Mesendoderm (in vitro differentiated cells): Measurements from ENCODE around the gene LYST. TPM values are rescaled to one million over a fixed set of nuclear protein-coding genes. Genes with fewer than 3 reads are reported as not detected.
"Not testable (repeated sequence)": the region's sequence is repeated elsewhere in the genome, so short reads cannot be mapped to it uniquely, and the experiment has no call there.

ENCODE experiments used
- DNase-seq: peaks from one replicate; pipeline ENCODE4 v3.0.0; 2013
- H2AK5ac ChIP-seq: 2 replicates; pipeline ENCODE4 v1.6.1; 2013; ENCODE audit warnings: low read length, inconsistent platforms
- H2BK120ac ChIP-seq: 2 replicates; pipeline ENCODE4 v1.6.1; 2013; ENCODE audit warnings: low read depth, mild to moderate bottlenecking, low read length, moderate library complexity, mixed read lengths
- H2BK15ac ChIP-seq: replicated peaks from 2 replicates; pipeline ENCODE4 v1.6.1; 2013; ENCODE audit warnings: low read depth, mild to moderate bottlenecking, moderate library complexity
- H2BK5ac ChIP-seq: 2 replicates; pipeline ENCODE4 v1.6.1; 2013; ENCODE audit warnings: low read length, inconsistent platforms
- H3K18ac ChIP-seq: 2 replicates; pipeline ENCODE4 v1.6.1; 2013; ENCODE audit warnings: mild to moderate bottlenecking, low read length, mixed read lengths
- H3K23ac ChIP-seq: one replicate; pipeline ENCODE4 v1.6.1; 2013; ENCODE audit warnings: low read length
- H3K27ac ChIP-seq: 2 replicates; pipeline ENCODE4 v1.5.1; 2013; ENCODE audit warnings: low read depth, mild to moderate bottlenecking, inconsistent platforms, low read length, moderate library complexity
- H3K27me3 ChIP-seq: 2 replicates; pipeline ENCODE4 v1.6.1; 2013; ENCODE audit warnings: low read length, control low read depth, mild to moderate bottlenecking, inconsistent platforms; ENCODE audit not compliant: insufficient read depth, poor library complexity
- H3K36me3 ChIP-seq: 2 replicates; pipeline ENCODE4 v1.6.1; 2013; ENCODE audit warnings: low read length, inconsistent platforms; ENCODE audit not compliant: control insufficient read depth, insufficient read depth
- H3K4ac ChIP-seq: one replicate; pipeline ENCODE4 v1.6.1; 2013; ENCODE audit warnings: low read depth, mild to moderate bottlenecking, low read length, moderate library complexity
- H3K4me1 ChIP-seq: 2 replicates; pipeline ENCODE4 v1.6.1; 2013; ENCODE audit warnings: low read depth, low read length, inconsistent platforms; ENCODE audit not compliant: control insufficient read depth
- H3K4me2 ChIP-seq: 2 replicates; pipeline ENCODE4 v1.6.1; 2013; ENCODE audit warnings: low read length
- H3K4me3 ChIP-seq: 2 replicates; pipeline ENCODE4 v1.5.1; 2013; ENCODE audit warnings: mild to moderate bottlenecking, low read length
- H3K56ac ChIP-seq: one replicate; pipeline ENCODE4 v1.6.1; 2013; ENCODE audit warnings: low read length
- H3K79me1 ChIP-seq: 2 replicates; pipeline ENCODE4 v1.6.1; 2013; ENCODE audit warnings: low read length, inconsistent platforms
- H3K79me2 ChIP-seq: 2 replicates; pipeline ENCODE4 v1.6.1; 2013; ENCODE audit warnings: mild to moderate bottlenecking, low read length; ENCODE audit not compliant: control insufficient read depth, insufficient read depth
- H3K9ac ChIP-seq: 2 replicates; pipeline ENCODE4 v1.6.1; 2013; ENCODE audit warnings: low read length, inconsistent platforms
- H4K5ac ChIP-seq: one replicate; pipeline ENCODE4 v1.6.1; 2013; ENCODE audit warnings: low read length
- H4K8ac ChIP-seq: one replicate; pipeline ENCODE4 v1.6.1; 2013; ENCODE audit warnings: low read depth, mild to moderate bottlenecking, control low read depth, low read length, moderate library complexity
- WGBS: extraction: QIAGEN DNeasy Blood & Tissue Kit; methylation state at CpG from one replicate; pipeline ENCODE4 v1.1.7; 2013; ENCODE audit warnings: low lambda C conversion rate, missing lambda C conversion rate; ENCODE audit not compliant: insufficient coverage; ENCODE audit errors: extremely low coverage; 5-methylcytosine and 5-hydroxymethylcytosine counted together
- polyA plus RNA-seq, 2 experiments: library from polyadenylated mRNA; stranded (reverse); fragments of 200-250 nt; gene quantifications; one replicate each; pipeline ENCODE4 v1.2.3, GENCODE V29; 2013

The LYST gene
- polyA plus RNA-seq (2013, experiment 1 of 2) = 0.17 TPM
- 0.20 TPM for polyA plus RNA-seq (2013, experiment 2 of 2)

GRCh38 chr1:235866205-235866912, at the start of gene LYST:
TSS of gene LYST (minus strand) at chr1:235866906. CDS start at chr1:235830417, 36,489 bp downstream.
- Histone ChIP-seq H3K4me3 (peak within 1 kb of the TSS; percentile 89), H3K27me3 (peaks cover 2% of the 10 kb centered on the region), H2BK5ac (no peak within 1 kb of the TSS), H3K56ac (peak within 1 kb of the TSS; percentile 94), H3K4ac (no peak within 1 kb of the TSS), H3K79me1 (no peaks in the 10 kb centered on the region), H3K4me2 (peak within 1 kb of the TSS; percentile 72), H2BK120ac (no peak within 1 kb of the TSS), H3K36me3 (no peaks in the 10 kb centered on the region), H2AK5ac (no peak within 1 kb of the TSS), H4K8ac (no peak within 1 kb of the TSS), H3K9ac (peak within 1 kb of the TSS; percentile 88), H2BK15ac (no peak within 1 kb of the TSS), H3K79me2 (no peaks in the 10 kb centered on the region), H4K5ac (no peak within 1 kb of the TSS), H3K23ac (no peak within 1 kb of the TSS), H3K27ac (no peak within 1 kb of the TSS), H3K4me1 (no peaks in the 10 kb centered on the region), H3K18ac (peak within 1 kb of the TSS; percentile 41)
- peak; percentile 70 for DNase-seq
- no CpG with 5 or more reads among the region's 71 CpGs for WGBS

- not testable (repeated sequence) for H2BK15ac ChIP-seq, H4K5ac ChIP-seq, H3K4me3 ChIP-seq, H3K79me2 ChIP-seq, H2AK5ac ChIP-seq, H3K79me1 ChIP-seq, H2BK5ac ChIP-seq, H3K36me3 ChIP-seq, DNase-seq, H3K4ac ChIP-seq, H3K4me2 ChIP-seq, H2BK120ac ChIP-seq, H3K18ac ChIP-seq, H3K9ac ChIP-seq, H3K23ac ChIP-seq, H3K27me3 ChIP-seq, H3K56ac ChIP-seq, H3K4me1 ChIP-seq, H3K27ac ChIP-seq, H4K8ac ChIP-seq
- no CpG with 5 or more reads among the region's 4 CpGs for WGBS
Observed at GRCh38 chr1:235915489-235915888, 48.8 kb upstream of the LYST start.

- no peaks in the 10 kb centered on the region for H3K4me1 ChIP-seq
- H2BK15ac ChIP-seq = no peak overlapping the region
- H3K9ac ChIP-seq = no peak overlapping the region
- H3K4me3 ChIP-seq = no peak overlapping the region
- H3K56ac ChIP-seq = no peak overlapping the region
- no peaks in the 10 kb centered on the region for H3K36me3 ChIP-seq
- H2BK120ac ChIP-seq = no peak overlapping the region
- no peak overlapping the region for H4K5ac ChIP-seq
- no peak overlapping the region for H3K18ac ChIP-seq
- peak overlapping the region; percentile 27 for H3K4ac ChIP-seq
- H3K23ac ChIP-seq = no peak overlapping the region
- H2BK5ac ChIP-seq = no peak overlapping the region
- no peaks in the 10 kb centered on the region for H3K79me2 ChIP-seq
- no peak for DNase-seq
- H3K4me2 ChIP-seq = no peak overlapping the region
- no peak overlapping the region for H3K27ac ChIP-seq
- H3K79me1 ChIP-seq = no peaks in the 10 kb centered on the region
- no peak overlapping the region for H4K8ac ChIP-seq
- no CpG with 5 or more reads among the region's 1 CpG for WGBS
- no peaks in the 10 kb centered on the region for H3K27me3 ChIP-seq
- no peak overlapping the region for H2AK5ac ChIP-seq
Observed at GRCh38 chr1:235913311-235913710, 46.6 kb upstream of the LYST start.

- Histone ChIP-seq H3K27me3 (no peaks in the 10 kb centered on the region), H3K9ac (no peak overlapping the region), H3K4me1 (no peaks in the 10 kb centered on the region), H2BK5ac (no peak overlapping the region), H2BK15ac (no peak overlapping the region), H3K56ac (no peak overlapping the region), H2AK5ac (no peak overlapping the region), H3K4me2 (no peak overlapping the region), H4K5ac (no peak overlapping the region), H3K4ac (no peak overlapping the region), H3K27ac (no peak overlapping the region), H3K79me1 (no peaks in the 10 kb centered on the region), H3K36me3 (no peaks in the 10 kb centered on the region), H3K79me2 (no peaks in the 10 kb centered on the region), H3K4me3 (no peak overlapping the region), H4K8ac (no peak overlapping the region), H3K23ac (no peak overlapping the region), H3K18ac (no peak overlapping the region), H2BK120ac (no peak overlapping the region)
- WGBS = no CpG with 5 or more reads among the region's 6 CpGs
- DNase-seq = no peak
Observed at GRCh38 chr1:235911876-235912275, 45.2 kb upstream of the LYST start.

GRCh38 chr1:235911300-235911662, 44.6 kb upstream of the LYST start:
- Histone ChIP-seq H3K4me3 (no peak overlapping the region), H3K27ac (no peak overlapping the region), H4K5ac (no peak overlapping the region), H3K79me1 (no peaks in the 10 kb centered on the region), H3K9ac (no peak overlapping the region), H4K8ac (no peak overlapping the region), H3K23ac (no peak overlapping the region), H3K4me1 (no peaks in the 10 kb centered on the region), H2AK5ac (no peak overlapping the region), H2BK15ac (no peak overlapping the region), H2BK120ac (no peak overlapping the region), H3K4ac (no peak overlapping the region), H3K79me2 (no peaks in the 10 kb centered on the region), H3K4me2 (no peak overlapping the region), H3K27me3 (no peaks in the 10 kb centered on the region), H2BK5ac (no peak overlapping the region), H3K18ac (no peak overlapping the region), H3K56ac (no peak overlapping the region), H3K36me3 (no peaks in the 10 kb centered on the region)
- DNase-seq = no peak
- no CpG with 5 or more reads among the region's 5 CpGs for WGBS
